Fibroblast of the aortic adventitia (primary cell): ENCODE data around the gene TMEM234. TPM values are rescaled to one million over a fixed set of nuclear protein-coding genes. Genes with fewer than 3 reads are reported as not detected.
A peak's percentile ranks its signal among the peaks of the same experiment; 100 is the strongest.

Experiments
- DNase-seq: peaks from one replicate; pipeline ENCODE4 v3.0.0-alpha.2; 2010; ENCODE audit warnings: low read depth
- H3K4me3 ChIP-seq: 2 replicates; pipeline ENCODE4 v1.5.1; 2011; ENCODE audit warnings: low read depth, mild to moderate bottlenecking, control low read depth, low read length, moderate library complexity
- total RNA-seq: library from RNA; depleted of rRNA; stranded (reverse); fragments of >200 nt; gene quantifications from 2 replicates; pipeline ENCODE4 v1.2.3, GENCODE V29; 2012; ENCODE audit warnings: low replicate concordance
- TF ChIP-seq, protein P1 (sequence below): IDR thresholded peaks from 2 replicates; pipeline ENCODE4 v1.5.1; 2011; ENCODE audit warnings: mild to moderate bottlenecking, low read length, control low read depth, inconsistent platforms; ENCODE audit not compliant: insufficient read depth

The TMEM234 gene
- total RNA-seq, 1 donor: 18.3 TPM

DNA sequence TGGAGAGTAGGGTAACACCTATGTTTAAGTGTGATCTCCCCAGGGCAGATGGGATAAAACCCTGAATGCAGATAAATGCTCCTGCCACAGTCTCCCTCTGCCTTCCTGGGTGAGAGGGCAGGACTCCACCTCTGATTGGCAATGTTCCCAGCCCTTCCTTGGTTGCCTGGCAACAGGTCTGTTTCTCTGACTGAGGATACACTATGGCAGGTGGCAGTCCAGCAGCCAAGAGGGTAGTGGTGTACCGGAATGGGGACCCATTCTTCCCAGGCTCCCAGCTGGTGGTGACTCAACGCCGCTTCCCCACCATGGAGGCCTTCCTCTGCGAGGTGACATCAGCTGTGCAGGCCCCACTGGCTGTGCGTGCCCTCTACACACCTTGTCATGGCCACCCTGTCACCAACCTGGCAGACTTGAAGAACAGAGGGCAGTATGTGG is 13.2 kb downstream of the TMEM234 start, which contains the start of gene DCDC2B:
TSS of gene DCDC2B (plus strand) at position 199 of the 438 bp plus-strand sequence. CDS start at position 204, 5 bp downstream.
- DNase-seq: peak; percentile 34
- TF ChIP-seq, protein P1, sequence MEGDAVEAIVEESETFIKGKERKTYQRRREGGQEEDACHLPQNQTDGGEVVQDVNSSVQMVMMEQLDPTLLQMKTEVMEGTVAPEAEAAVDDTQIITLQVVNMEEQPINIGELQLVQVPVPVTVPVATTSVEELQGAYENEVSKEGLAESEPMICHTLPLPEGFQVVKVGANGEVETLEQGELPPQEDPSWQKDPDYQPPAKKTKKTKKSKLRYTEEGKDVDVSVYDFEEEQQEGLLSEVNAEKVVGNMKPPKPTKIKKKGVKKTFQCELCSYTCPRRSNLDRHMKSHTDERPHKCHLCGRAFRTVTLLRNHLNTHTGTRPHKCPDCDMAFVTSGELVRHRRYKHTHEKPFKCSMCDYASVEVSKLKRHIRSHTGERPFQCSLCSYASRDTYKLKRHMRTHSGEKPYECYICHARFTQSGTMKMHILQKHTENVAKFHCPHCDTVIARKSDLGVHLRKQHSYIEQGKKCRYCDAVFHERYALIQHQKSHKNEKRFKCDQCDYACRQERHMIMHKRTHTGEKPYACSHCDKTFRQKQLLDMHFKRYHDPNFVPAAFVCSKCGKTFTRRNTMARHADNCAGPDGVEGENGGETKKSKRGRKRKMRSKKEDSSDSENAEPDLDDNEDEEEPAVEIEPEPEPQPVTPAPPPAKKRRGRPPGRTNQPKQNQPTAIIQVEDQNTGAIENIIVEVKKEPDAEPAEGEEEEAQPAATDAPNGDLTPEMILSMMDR: no peak
- H3K4me3 ChIP-seq: no peak within 1 kb of the TSS

DNA sequence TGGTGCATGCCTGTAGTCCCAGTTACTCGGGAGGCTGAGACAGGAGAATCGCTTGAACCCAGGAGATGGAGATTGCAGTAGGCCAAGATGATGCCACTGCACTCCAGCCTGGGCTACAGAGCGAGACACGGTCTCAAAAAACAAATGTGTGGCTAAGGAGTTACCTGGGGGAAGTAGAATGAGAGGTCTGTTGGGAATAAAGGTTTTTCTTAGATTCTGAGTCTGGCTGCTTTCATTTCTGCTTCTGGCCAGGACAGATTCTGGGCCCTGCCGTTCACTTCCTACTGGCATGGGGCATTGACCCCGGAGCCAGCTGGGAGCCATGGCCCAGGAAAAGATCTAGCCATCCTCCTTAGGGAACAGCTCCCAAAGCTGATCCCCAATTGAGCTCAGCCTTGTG is 13.7 kb downstream of the TMEM234 start:
- H3K4me3 ChIP-seq: no peak overlapping the region
- no peak for DNase-seq
- TF ChIP-seq, protein P1: no peak

DNA sequence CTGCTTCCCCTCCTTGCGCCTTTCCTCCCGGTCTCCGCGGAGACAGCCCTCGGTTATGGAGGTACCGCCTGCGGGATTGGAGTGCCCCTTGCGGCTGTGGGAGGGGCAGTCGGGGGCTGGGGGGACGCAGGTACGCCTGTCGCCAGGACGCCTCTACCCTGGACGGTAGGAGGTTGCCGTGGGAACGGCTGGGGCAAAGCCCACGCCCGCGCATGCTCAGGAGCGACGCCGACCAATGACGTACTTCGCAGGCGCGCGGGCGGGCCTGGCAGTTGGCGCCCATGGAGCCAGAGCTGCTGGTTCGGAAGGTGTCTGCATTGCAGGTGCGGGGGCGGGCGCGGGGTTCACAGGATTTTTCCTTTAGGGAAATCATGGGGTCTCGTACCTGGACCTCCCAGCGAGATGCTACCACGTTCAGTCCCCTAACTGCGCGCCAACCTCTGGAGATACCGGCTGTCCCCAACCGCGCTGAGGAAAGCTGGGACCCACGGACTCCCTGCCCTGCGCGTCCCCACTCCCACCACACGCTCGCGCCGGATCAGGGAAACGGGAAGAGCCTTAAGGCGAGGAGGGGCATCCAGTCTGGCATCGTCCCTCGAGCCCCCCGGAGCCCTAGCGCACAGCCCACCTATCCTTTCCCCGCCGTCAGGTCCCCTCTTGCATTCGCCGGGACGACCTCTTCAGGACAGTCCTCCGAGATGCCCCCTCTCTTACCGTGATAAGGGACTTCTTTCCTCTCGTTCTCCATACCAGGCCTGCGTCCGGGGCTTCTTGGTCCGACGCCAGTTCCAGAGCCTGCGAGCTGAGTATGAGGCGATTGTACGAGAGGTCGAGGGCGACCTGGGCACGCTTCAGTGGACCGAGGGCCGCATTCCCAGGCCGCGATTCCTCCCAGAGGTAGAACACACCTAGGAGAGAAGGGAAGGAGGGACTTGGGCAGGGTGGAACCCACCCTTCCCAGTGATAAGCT is 16.5 kb downstream of the TMEM234 start, which contains the start of gene IQCC:
TSS of gene IQCC (plus strand) at position 271 of the 970 bp plus-strand sequence. CDS start at position 282, 11 bp downstream.
- DNase-seq: peak; percentile 72
- peak within 1 kb of the TSS; percentile 87 for H3K4me3 ChIP-seq
- TF ChIP-seq, protein P1: no peak

DNA sequence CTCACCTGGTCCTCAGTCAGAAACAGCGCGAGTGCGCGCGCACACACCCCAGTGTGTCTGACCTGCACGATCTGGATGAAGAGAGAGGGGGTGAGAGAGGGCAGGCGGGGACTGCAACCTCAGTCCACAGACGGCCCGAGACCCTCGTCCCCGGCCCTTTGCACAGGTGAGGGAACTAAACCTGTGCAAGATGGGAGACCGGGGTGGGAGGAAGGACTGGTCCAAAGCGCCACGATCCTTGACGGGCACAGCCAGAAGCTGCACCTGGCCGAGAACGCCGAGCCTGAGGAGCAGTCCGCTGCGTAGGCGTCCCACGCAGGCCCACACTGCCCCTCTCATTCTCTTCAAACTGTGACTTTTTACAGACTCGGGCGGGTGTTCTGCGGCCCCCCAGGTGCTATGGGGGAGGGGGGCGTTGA is 17.2 kb downstream of the TMEM234 start:
- TF ChIP-seq, protein P1: no peak
- H3K4me3 ChIP-seq: peak overlapping the region; percentile 87
- no peak for DNase-seq

DNA sequence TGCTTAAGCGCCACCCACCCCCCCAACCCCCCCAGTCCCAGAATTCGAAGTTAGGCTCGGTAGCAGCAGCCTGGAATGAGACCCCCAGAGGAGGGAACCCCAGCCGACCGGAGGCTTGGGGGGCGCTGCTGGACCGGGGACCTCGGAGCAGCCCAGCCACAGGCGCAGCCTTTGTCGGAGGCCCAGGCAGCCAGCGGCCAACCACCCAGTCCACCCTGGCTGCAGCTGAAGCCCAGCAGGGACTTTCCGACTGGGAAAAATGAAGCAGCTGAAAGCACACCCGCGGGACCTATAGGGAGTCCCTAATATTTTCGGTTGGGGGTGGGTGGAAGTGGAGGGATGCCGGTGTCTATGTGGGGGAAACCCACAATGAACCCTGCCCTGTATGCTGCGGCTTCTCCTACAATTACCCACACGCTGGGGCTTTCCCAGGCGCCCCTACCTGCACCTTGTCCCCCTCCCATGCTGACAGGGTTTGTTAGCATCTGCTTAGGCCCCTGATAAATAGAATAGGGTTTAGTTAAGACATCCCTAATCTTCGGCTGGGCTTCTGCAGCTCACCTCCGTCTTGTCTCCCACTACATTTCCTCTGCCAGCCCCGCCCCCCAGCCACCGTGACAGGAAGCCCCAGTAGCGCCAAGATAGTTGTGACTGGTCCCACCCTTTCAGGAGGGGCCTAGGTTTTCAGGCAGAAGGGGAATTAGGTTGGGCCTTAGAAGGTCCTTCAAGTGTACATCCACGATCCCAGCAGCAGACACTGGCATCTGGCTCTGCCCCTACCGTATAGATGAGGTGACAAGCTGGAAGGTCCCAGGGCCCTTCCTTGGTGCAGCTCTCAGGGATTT is 20.9 kb downstream of the TMEM234 start:
- TF ChIP-seq, protein P1: no peak

DNA sequence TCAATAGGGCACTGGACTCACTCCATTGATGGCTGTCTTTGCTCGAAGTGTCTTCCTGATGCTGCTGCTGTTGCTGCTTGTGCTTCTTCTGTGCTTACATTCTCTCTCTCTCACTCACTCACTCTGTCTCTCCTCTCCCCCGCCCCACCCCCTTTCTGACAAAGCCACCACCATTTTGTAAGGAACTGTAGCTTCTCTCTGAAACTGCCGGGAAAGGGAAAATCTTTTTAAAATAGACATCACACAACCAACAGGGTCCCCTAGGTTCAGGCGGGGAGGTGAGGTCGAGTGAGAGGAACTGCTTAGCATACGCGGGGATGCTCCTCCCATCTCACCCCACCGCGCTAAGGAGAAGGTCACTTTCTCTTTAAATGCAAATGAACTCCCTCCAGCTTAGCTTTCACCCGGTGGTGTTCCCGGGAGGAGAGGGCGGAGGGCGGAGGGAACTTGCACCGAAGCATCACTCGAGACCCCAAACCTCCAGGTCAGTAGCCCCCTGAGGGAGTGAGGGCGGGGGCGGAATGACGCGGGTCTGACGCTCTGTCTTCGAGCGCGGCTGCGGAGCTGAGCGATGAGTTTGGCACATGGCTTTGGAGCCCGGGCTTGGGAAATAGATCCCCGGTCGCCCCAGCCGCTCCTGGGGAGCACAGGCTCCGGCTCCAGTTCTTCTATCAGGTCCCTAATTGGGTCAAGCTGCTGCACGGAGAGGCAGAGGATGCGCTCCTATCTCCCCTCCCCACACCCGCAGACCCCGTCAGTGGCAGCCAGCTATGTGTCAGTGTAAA is 21.7 kb downstream of the TMEM234 start, which contains the start of gene CCDC28B:
TSS of gene CCDC28B (plus strand) at position 370 of the 785 bp plus-strand sequence. CDS start 1,341 bp downstream, outside the sequence.
- H3K4me3 ChIP-seq: peak within 1 kb of the TSS; percentile 84
- TF ChIP-seq, protein P1: no peak
- peak; percentile 67 for DNase-seq

More for the DNA sequence above, 20.9 kb downstream of the TMEM234 start:
- peak overlapping the region; percentile 84 for H3K4me3 ChIP-seq
- peak; percentile 55 for DNase-seq
